H1 (cell line): Measurements from ENCODE around the gene AIMP1.

Source experiments
- BACH1 ChIP-seq: IDR thresholded peaks from 2 replicates; pipeline ENCODE4 v1.6.1; 2012; ENCODE audit warnings: low read length, improper control_type of control experiment
- GTF2F1 ChIP-seq: IDR thresholded peaks from 2 replicates; pipeline ENCODE4 v1.6.1; 2012; ENCODE audit warnings: low read depth, low read length, improper control_type of control experiment, borderline replicate concordance
- KDM1A ChIP-seq: fragments of 200-600, 300-600 bp; sonication (generic); IDR thresholded peaks from 2 replicates; pipeline ENCODE4 v1.7.1; 2016; ENCODE audit warnings: mild to moderate bottlenecking, low read length, borderline replicate concordance
- POLR2A ChIP-seq, 2 experiments: IDR thresholded peaks; 1 replicate in 1 of 2; 2 replicates in 1 of 2; pipeline ENCODE4 v1.6.1; 2011; ENCODE audit warnings: low read depth in 2 of 2, low read length in 2 of 2, mild to moderate bottlenecking in 2 of 2; ENCODE audit errors: control extremely low read depth in 1 of 2
- POLR2AphosphoS5 ChIP-seq: IDR thresholded peaks from 2 replicates; pipeline ENCODE4 v1.6.1; 2011; ENCODE audit warnings: low read depth, low read length
- TCF12 ChIP-seq: IDR thresholded peaks from 2 replicates; pipeline ENCODE4 v1.6.1; 2011; ENCODE audit warnings: low read depth, mild to moderate bottlenecking, low read length
- TEAD4 ChIP-seq: IDR thresholded peaks from 2 replicates; pipeline ENCODE4 v1.6.1; 2012; ENCODE audit warnings: low read depth, low read length, inconsistent platforms, mixed read lengths
- ZNF274 ChIP-seq: IDR thresholded peaks from 2 replicates; pipeline ENCODE4 v1.7.0; 2012; ENCODE audit warnings: low read length, borderline replicate concordance; ENCODE audit errors: extremely low read depth
- TF ChIP-seq, protein P1 (sequence below), 3 experiments: IDR thresholded peaks; 1 replicate in 2 of 3; 2 replicates in 1 of 3; pipeline versions ENCODE4 v1.5.1 to v1.6.1; 2011; ENCODE audit warnings: low read length in 3 of 3, mild to moderate bottlenecking in 3 of 3, inconsistent platforms in 2 of 3, low read depth in 1 of 3, moderate library complexity in 1 of 3; ENCODE audit not compliant: insufficient read depth in 1 of 3; ENCODE audit errors: control extremely low read depth in 1 of 3
- TF ChIP-seq, protein P2 (sequence below): IDR thresholded peaks from 2 replicates; pipeline ENCODE4 v1.6.1; 2011; ENCODE audit warnings: low read length, improper control_type of control experiment
- TF ChIP-seq, protein P3 (sequence below): fragments of 300-600 bp; sonication (generic); IDR thresholded peaks from 2 replicates; pipeline ENCODE4 v1.7.1; 2012; ENCODE audit warnings: low read length, moderate library complexity, mild to moderate bottlenecking, inconsistent platforms; ENCODE audit not compliant: insufficient replicate concordance

DNA sequence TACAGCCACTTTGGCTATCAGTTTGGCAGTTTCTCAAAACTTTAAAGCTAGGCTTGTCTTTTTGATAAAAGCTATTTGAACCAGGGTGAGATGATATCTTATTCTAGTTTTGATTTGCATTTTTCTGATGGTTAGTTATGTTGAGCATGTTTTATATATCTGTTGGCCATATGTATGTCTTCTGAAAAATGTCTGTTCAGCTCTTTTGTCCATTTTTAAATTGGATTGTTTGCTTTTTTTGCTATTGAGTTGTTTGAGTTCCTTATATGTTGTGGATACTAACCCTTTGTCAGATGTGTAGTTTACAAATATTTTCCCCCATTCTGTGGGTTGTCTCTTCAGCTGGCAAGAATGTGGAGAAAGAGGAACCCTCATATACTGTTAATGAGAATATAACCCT, 63.8 kb downstream of the AIMP1 start:
- no peak for TF ChIP-seq POLR2AphosphoS5
- TF ChIP-seq, protein P1, sequence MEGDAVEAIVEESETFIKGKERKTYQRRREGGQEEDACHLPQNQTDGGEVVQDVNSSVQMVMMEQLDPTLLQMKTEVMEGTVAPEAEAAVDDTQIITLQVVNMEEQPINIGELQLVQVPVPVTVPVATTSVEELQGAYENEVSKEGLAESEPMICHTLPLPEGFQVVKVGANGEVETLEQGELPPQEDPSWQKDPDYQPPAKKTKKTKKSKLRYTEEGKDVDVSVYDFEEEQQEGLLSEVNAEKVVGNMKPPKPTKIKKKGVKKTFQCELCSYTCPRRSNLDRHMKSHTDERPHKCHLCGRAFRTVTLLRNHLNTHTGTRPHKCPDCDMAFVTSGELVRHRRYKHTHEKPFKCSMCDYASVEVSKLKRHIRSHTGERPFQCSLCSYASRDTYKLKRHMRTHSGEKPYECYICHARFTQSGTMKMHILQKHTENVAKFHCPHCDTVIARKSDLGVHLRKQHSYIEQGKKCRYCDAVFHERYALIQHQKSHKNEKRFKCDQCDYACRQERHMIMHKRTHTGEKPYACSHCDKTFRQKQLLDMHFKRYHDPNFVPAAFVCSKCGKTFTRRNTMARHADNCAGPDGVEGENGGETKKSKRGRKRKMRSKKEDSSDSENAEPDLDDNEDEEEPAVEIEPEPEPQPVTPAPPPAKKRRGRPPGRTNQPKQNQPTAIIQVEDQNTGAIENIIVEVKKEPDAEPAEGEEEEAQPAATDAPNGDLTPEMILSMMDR (IDR thresholded peaks at IDR 0.05; ENCODE audit: control extremely low read depth in 1 of 3, insufficient read depth in 1 of 3, low read depth in 1 of 3, low read length in 3 of 3), result no peak
- TF ChIP-seq, protein P2, sequence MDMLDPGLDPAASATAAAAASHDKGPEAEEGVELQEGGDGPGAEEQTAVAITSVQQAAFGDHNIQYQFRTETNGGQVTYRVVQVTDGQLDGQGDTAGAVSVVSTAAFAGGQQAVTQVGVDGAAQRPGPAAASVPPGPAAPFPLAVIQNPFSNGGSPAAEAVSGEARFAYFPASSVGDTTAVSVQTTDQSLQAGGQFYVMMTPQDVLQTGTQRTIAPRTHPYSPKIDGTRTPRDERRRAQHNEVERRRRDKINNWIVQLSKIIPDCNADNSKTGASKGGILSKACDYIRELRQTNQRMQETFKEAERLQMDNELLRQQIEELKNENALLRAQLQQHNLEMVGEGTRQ, result no peak
- TF ChIP-seq KDM1A, result no peak
- TF ChIP-seq BACH1, result no peak
- TF ChIP-seq GTF2F1, result no peak
- TF ChIP-seq TCF12, result no peak
- TF ChIP-seq TEAD4, result no peak
- no peak for TF ChIP-seq ZNF274
- TF ChIP-seq, protein P3, sequence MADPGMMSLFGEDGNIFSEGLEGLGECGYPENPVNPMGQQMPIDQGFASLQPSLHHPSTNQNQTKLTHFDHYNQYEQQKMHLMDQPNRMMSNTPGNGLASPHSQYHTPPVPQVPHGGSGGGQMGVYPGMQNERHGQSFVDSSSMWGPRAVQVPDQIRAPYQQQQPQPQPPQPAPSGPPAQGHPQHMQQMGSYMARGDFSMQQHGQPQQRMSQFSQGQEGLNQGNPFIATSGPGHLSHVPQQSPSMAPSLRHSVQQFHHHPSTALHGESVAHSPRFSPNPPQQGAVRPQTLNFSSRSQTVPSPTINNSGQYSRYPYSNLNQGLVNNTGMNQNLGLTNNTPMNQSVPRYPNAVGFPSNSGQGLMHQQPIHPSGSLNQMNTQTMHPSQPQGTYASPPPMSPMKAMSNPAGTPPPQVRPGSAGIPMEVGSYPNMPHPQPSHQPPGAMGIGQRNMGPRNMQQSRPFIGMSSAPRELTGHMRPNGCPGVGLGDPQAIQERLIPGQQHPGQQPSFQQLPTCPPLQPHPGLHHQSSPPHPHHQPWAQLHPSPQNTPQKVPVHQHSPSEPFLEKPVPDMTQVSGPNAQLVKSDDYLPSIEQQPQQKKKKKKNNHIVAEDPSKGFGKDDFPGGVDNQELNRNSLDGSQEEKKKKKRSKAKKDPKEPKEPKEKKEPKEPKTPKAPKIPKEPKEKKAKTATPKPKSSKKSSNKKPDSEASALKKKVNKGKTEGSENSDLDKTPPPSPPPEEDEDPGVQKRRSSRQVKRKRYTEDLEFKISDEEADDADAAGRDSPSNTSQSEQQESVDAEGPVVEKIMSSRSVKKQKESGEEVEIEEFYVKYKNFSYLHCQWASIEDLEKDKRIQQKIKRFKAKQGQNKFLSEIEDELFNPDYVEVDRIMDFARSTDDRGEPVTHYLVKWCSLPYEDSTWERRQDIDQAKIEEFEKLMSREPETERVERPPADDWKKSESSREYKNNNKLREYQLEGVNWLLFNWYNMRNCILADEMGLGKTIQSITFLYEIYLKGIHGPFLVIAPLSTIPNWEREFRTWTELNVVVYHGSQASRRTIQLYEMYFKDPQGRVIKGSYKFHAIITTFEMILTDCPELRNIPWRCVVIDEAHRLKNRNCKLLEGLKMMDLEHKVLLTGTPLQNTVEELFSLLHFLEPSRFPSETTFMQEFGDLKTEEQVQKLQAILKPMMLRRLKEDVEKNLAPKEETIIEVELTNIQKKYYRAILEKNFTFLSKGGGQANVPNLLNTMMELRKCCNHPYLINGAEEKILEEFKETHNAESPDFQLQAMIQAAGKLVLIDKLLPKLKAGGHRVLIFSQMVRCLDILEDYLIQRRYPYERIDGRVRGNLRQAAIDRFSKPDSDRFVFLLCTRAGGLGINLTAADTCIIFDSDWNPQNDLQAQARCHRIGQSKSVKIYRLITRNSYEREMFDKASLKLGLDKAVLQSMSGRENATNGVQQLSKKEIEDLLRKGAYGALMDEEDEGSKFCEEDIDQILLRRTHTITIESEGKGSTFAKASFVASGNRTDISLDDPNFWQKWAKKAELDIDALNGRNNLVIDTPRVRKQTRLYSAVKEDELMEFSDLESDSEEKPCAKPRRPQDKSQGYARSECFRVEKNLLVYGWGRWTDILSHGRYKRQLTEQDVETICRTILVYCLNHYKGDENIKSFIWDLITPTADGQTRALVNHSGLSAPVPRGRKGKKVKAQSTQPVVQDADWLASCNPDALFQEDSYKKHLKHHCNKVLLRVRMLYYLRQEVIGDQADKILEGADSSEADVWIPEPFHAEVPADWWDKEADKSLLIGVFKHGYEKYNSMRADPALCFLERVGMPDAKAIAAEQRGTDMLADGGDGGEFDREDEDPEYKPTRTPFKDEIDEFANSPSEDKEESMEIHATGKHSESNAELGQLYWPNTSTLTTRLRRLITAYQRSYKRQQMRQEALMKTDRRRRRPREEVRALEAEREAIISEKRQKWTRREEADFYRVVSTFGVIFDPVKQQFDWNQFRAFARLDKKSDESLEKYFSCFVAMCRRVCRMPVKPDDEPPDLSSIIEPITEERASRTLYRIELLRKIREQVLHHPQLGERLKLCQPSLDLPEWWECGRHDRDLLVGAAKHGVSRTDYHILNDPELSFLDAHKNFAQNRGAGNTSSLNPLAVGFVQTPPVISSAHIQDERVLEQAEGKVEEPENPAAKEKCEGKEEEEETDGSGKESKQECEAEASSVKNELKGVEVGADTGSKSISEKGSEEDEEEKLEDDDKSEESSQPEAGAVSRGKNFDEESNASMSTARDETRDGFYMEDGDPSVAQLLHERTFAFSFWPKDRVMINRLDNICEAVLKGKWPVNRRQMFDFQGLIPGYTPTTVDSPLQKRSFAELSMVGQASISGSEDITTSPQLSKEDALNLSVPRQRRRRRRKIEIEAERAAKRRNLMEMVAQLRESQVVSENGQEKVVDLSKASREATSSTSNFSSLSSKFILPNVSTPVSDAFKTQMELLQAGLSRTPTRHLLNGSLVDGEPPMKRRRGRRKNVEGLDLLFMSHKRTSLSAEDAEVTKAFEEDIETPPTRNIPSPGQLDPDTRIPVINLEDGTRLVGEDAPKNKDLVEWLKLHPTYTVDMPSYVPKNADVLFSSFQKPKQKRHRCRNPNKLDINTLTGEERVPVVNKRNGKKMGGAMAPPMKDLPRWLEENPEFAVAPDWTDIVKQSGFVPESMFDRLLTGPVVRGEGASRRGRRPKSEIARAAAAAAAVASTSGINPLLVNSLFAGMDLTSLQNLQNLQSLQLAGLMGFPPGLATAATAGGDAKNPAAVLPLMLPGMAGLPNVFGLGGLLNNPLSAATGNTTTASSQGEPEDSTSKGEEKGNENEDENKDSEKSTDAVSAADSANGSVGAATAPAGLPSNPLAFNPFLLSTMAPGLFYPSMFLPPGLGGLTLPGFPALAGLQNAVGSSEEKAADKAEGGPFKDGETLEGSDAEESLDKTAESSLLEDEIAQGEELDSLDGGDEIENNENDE, result no peak
- no peak for TF ChIP-seq POLR2A (IDR thresholded peaks at IDR 0.05; ENCODE audit: control extremely low read depth in 1 of 2, low read depth in 2 of 2, low read length in 2 of 2)
